Cardiac septum (tissue), 1 donor: ENCODE results near the gene NFASC. TPM values are rescaled to one million over a fixed set of nuclear protein-coding genes. Genes with fewer than 3 reads are reported as not detected.

Source experiments
- DNase-seq: peaks from one replicate; pipeline ENCODE4 v3.0.0-alpha.2; 2020; ENCODE audit warnings: low spot score
- intact Hi-C: fragments of 100-400 bp; cut with DNase I; formaldehyde crosslinking; loops from one replicate; pipeline ENCODE4 v1.14.0; 2022
- total RNA-seq: library from RNA; stranded (reverse); fragmentation: NEBNext Ultra II Directional; extraction: Animal tissue kit (Norgen Biotek cat#: 25700); gene quantifications from one replicate; pipeline ENCODE4 v1.2.1, GENCODE V29; 2021
- donor health status: DM: no; HTN: no; CAD: no.

Gene NFASC
- total RNA-seq, 1 donor from 2014 or later, result 16.0 TPM

DNA sequence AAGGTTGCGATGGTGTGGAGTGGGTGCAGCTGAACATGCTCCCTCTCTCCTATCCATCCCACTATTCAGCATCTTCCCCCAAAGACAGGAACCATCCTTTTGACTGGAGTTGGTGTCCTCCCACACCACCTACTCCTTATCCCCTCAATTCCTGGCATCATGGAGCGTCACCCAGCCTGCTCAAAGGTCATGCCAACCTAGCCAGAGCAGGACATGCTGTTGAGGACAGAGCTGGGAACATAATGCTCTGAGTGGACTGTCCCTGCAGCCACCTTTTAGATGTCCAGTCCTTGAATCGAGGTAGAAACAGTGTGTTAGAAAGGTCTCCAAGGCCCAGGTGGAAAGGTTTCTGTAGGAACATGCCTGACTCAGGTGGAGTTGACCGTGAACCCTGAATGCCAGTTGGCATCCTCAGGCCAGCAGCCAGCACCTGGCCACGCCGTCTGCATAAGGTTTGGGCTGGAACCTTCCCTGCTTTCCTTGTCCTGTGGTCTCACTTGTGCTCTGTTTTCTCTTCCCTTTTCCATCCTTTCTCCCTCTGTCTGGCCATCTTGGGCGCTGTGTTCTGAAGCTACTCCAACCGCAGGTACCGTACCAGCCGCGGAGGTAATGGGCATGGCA is 120.2 kb downstream of the NFASC start:
- no peak for DNase-seq
- intact Hi-C loops, result no loop called here

DNA sequence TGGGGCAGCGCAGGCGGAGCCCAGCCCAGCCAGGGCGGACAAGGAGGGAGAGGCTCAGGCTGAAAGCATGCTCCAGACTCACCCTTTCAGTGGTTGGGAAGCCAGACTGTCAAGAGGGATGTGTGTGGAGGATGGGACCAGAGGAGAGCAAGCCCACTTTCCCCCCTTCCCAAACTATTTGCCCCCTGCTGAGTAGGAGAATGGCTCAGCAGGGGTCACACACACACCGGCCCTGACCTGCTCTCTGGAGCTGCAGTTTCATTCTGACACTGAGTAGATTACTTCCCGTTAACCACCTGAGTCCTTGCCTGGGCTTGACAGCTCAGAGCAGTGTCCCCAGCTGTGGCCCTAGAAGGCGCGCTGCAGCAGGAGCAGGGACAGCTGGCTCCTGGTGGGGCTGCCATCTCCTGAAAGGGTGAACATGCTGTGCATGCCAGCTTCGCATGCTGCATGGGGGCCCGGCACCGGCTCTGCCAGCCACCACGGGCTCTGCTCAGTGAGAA is 120.7 kb downstream of the NFASC start:
- intact Hi-C loops, result no loop called here
- no peak for DNase-seq

DNA sequence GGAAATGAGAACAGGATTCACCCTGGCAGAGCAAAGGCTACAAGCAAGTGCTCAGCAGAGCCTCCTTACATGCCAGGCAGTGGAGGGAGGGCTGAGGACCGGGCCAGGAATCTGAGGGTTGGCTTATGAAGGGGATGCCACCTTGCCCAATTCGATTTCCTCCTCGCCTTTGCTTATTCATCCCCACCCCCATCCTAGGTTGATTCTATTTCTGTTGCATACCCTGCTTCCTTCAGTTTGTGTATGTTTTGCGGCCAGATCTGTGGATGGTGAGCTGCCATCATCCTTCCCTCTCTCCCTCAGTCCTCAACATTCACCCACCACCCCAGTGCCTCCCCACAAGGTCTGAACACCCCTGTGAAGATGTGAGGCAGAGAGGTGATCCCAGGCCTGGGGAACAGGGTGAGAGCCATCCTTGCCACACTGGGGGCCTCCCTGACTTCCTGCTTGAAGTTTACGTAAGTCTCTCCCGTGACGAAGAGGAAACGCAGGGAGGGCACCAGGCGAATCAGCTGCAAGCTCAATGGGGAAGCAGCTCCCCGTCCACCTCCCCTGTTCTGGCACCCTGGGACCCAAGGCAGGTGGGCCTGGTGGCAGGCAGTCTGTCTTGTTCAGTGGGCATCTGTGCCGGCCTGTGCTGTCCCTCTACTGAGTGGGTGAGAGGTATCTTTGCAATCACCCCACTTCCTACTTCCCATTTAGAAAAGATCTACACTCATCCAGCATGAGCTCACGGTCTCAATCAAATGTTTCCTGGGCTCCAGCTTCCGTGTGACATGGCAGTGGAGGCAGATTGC is 121.7 kb downstream of the NFASC start:
- peak; percentile 87 for DNase-seq
- intact Hi-C loops, result no loop called here

DNA sequence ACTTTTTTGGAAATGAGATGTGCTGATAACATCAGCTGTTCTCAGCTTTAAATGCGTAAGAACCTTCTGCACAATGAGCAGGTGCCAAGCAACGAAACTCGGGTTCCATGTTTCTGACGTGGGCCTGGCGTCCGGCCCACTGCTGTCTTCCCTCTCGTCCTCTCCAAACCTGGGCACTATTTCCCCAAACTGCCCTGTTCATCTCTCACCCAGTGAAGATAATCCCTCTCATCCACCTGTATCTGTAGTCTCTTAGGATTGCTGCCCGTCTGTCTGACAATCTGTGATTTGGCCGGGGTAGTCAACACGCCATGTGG is 122.3 kb downstream of the NFASC start:
- DNase-seq, result no peak
- intact Hi-C loops, result no loop called here

DNA sequence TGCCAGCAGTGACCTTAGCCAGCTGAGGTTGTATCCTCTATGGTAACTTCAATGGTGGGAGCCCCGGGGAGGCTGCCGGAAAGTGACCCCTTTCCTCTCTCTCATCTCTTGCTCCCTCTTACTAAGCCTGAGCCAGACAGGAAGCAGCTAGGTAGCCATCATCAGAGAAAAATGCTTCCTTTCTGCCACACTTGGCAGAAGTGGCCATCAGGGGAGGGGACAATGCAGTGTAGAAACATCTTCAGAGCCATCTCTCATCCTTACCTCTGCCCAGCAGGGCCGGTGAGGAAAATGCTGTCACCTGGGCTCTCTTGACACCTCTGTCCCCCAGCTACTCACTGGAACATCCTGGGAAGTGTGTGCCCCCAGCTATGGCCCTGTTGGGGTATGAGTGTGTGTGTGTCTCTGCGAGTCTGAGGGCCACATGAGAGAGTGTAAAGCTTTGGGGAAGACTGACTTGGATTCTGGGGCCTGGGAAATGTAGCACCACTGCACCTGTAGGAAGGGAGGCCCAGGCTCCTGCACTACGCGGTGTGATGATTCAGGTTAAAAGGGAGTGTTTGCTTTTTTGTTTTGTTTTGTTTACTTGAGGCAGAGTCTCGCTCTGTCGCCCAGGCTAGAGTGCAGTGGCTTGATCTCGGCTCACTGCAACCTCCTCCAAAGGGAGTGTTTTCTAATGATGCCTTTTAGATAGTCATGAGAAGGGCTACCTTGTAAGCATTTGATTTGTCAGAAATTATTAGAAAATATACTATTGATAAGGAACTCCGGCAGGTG is 123.6 kb downstream of the NFASC start:
- intact Hi-C loops, result no loop called here
- no peak for DNase-seq

DNA sequence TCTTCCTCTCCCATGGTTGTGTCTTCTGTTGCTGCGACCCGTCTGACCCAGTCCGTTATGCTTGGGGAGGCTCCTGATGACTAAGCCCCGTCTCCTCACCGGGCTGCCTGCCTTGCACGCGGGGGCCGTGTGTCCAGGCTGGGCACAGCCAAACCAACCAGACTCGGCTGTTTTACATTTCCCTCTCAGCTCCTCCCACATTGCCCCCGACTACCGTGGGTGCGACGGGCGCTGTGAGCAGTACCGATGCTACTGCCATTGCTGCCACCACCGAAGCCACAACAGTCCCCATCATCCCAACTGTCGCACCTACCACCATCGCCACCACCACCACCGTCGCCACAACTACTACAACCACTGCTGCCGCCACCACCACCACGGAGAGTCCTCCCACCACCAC is 126.3 kb downstream of the NFASC start:
- intact Hi-C loops, result no loop called here

DNA sequence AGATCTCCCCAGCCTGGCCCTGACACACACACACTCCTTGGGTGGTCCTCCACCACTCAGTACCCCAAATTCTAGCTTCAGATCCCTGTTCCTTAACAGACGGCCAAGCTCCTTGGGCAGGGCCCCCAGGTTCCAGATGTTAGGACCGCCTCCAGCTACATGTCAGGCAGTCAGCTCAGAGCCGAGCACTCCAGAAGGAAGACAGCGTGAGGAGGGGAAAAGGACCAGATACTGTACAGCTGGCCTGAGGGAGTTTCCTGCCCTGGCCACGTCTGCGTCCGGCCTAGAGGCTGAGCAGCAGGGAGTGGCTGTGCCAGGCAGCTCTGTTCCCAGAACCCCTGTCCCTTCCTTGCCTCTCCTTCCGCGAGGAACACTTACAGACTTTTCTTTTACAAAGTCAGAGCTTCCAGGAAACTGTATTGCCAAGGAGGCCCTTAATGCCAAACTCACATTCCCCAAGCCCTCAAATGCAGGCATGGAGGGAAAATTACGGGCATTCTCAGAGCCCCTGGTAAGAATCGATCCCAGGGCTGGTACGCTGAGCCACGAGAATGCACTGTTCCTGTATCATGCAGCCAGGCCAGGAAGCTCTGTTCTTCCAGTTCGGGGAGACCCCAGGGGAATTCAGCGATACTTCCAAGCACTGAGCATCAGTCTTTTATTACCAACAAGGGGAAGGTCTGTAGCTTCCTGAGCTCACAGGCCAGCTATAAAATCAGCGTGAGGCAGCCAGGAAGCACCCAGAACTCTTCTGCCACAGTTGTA is 127.1 kb downstream of the NFASC start:
- DNase-seq, result no peak
- intact Hi-C loops, result no loop called here

More for the DNA sequence above, 126.3 kb downstream of the NFASC start:
- no peak for DNase-seq

DNA sequence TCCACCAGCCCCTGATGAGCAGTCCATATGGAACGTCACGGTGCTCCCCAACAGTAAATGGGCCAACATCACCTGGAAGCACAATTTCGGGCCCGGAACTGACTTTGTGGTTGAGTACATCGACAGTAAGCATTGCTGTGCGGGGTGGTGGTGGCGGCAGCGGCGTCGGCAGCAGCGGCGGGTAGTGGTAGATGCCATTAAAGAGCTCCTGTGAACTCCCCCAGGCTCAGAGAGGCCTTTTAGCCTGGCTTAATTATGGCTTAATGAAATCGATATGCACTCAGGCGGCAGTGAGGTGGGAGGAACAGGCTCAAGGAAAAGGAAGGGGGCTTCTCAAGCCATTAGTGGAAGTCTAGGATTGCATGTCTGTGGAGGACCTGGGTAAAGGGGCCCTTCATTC is 130.5 kb downstream of the NFASC start:
- DNase-seq, result no peak
- intact Hi-C loops, result no loop called here

DNA sequence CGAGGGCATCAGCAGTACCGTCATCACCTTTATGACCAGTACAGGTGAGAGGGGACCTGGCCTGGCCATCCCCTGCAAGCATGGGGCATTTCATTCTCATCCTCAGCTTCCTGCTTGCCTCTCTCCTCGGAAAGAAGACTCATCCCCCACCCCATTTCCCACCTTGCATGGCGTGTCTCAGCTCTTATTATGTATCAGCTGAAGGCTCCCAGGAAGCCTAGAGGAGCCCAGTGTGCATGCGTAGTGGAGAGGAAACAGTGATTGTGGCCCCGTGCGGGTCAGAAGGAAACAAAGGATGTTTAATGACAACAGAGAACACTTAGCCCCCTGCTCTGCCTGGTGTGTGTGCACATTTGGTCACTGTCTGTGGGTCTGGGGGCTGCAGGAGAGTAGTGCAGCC is 132.0 kb downstream of the NFASC start:
- intact Hi-C loops, result no loop called here
- no peak for DNase-seq

DNA sequence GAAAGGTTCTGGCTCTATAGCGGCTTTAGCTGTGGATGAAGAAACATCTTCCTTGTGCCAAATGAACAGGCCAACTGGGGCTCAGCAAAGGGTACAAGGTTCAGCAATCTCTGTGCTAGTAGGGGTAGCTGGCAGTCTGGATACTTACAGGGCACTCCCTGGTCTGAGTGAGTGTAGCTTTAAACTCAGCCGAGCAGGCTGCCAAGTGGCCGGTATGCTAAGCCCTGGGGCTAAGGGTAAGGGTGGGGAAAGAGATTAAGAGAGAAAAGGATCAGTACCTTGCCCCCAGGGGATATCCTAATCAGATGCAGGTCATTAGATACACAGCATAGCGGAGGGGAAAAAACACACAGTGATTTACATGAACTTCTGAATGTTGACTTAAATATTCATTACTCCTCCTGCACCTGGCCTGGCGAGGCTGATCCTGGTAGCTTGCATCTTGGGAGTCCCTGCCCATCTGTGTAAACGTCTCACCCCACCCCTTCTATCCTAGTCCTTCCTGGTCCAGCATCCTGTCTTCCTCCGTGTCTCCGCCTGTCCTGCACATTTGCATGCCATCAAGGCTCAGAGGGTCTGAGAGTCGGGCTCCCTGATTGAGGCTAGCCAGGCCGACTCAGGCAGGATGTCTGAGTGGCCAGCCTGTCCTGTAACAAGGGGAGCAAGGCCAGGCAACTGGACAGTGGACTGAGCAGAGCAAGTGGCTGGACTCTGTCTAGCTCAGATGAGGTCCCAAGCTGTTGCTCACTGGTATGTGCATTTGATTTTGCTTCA is 132.9 kb downstream of the NFASC start:
- DNase-seq, result no peak
- intact Hi-C loops, result no loop called here

DNA sequence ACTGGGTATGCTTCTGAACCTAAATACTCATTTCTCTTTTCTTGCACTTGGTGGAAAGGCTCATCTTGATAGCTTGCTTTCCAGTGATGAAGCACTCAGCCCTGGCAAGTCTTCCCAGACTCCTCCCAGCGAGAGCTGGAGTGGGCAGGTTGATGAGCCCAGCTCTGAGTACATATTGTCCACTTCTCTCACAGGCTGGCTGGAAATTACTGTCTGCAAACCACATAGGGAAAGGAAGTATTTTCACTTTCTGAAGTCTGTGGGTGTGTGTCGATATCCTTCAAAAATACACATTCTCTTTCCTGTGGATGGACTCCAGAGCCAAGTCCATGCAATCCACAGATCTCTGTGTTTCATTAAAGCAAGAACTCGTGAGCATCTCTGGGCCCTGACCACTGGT is 133.7 kb downstream of the NFASC start:
- intact Hi-C loops, result no loop called here
- no peak for DNase-seq

DNA sequence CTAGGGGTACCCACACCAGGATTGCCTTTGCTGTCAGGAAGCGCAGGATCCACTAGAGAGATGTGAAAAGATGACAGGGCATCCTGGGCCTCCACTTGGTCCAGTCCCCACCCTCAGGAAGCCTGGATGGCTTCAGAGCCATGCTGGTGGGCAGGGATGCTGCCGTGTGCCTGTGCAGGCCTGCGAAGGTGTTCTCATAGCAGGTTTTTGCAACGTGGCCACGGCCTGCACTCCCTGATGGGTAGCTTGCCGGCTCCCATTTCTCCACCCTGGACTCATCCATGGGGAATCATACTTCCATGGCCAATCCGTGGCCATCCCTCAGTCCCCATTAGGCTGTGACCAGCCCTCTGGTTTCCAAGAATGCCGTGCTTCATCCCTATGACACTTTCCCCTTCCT is 138.2 kb downstream of the NFASC start:
- no peak for DNase-seq
- intact Hi-C loops, result no loop called here

DNA sequence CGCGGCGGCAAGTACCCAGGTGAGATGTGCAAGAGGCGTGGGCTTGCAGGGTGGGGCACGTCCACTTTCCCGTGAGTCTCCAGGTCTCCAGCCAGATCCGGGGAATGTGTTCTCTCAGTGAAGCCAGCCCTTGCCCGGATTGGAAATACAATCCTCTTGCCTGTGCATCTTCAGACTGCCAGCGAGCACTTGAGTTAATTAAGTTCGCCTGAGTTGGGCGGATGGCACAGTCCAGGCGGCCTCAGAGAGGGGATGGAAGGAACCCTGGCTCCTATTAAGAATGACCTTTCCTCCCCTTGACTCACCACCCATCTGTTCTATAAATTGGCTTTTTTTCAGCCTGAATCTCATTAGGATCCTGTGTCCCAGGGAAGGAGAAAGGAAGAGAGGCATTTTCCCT is 139.0 kb downstream of the NFASC start:
- intact Hi-C loops, result no loop called here
- DNase-seq, result no peak

DNA sequence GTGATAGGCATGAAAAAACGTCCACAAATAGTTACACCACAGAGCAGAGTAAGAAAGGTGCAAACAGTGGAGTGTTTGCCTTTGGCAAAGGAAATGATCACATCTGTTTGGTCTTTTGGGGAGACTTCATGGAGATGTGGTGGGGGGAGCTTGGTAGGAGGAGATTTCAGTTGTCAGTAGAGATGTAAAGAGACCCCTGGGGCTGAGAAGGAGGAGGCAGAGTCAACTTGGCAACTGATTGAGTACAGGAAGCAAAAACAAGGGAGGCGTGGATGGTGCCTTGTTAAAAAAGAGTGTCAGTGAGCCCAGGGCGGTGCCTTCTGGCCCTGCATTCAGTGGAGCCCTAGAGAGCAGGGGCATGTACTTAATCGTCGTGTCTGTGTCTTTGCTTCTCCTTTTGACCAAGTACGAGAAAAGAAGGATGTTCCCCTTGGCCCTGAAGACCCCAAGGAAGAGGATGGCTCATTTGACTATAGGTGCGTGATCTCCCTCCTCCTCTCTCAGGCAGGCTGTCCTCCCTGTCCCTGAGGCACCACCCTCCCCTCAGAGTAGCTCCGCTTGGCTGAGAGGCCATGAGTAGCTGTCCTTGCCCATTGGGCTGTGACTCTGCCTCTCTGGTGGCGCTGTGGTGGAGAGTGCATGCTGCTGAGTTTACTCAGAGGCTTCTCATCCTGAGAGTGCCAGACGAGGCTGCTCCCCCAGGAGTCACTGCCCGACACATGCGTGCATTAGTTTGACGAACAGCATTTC is 141.9 kb downstream of the NFASC start:
- no peak for DNase-seq
- intact Hi-C loops, result no loop called here

DNA sequence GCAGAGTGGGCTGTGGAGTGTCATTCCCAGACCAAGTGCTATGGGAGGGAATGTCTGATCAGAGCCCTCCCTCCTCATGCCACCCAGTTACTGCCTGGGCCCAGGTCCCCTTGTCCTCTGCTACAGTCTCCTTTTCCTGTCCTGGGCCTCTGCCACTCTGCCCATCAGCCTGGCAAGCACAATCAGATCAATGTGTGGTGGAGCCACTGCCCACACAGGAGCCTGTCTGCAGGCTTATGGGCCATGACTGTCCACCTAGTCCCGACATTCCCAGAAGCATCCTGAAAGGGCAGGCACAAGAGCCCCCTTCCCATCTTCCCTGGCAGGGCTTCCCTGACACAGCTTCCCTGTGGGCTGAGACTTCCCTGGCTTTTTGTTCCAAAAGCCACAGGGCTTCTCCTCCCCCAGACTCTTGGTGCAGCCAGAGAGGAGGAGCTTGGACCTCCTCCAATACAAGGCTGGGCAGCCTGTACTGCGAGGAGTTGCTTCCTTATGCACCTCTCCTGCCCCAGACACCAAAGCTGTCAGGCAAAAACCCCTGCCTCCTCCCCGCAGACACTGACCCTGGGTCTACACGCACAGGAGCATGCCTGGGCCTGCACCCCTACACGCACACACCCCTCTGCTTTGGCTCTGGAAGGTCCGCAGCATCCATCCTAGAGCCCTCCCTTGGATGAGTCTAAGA is 143.2 kb downstream of the NFASC start:
- intact Hi-C loops, result no loop called here
- DNase-seq, result no peak

DNA sequence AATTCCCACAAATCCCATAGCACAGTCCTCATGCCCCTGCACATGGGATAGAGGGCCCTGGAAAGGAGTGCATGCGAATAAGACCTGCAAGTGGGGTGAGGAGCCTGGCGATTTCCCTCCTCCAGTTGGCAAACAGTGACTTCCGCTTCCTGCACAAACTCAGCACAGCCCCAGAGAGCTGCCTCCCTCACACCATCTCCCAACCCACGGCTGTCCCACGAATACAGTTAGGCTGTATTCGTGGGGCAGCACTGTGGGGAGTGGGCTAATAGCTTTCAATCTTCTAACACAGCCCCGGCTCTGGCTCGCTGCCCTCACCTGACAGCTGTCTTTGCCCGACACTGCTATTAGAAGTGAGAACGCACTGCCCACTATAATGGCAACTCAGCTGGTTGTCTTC is 144.1 kb downstream of the NFASC start:
- DNase-seq, result no peak
- intact Hi-C loops, result no loop called here

DNA sequence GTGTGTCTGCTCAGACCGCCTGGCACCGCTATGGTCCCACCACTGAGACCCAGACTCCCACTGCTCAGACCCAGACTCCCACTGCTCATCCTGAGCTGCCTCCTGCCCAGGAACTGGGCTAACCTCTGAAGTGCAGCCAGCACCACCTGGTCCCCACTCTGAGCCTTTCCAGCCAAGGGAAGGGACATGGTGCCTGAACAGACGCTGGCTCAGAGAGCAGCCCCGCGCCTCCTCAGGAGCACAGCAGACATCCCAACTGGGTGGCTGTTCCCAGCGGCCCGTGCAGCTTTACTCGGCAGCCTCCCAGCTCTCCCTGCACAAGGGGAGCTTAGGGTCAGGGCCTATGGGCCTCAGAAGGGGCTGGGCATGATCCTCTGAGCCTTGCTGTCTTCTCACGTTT is 144.6 kb downstream of the NFASC start:
- intact Hi-C loops, result no loop called here
- no peak for DNase-seq

DNA sequence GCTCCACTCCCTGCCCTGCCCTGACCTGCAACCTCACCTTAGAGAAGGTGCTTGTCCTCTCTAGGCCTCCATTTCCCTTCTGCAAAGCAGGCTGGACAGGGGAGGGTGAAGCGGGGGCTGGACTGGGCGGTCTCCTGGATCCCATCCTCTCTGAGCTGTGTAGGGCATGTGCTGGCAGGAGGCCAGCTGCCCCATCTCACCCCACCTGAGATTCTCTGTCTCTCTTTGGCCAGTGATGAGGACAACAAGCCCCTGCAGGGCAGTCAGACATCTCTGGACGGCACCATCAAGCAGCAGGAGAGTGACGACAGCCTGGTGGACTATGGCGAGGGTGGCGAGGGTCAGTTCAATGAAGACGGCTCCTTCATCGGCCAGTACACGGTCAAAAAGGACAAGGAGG is 145.4 kb downstream of the NFASC start:
- no peak for DNase-seq
- intact Hi-C loops, result no loop called here
